ENCODE results near the gene FTSJ3. TPM values are rescaled to one million over a fixed set of nuclear protein-coding genes. Genes with fewer than 3 reads are reported as not detected.

The FTSJ3 gene
- total RNA-seq, 1 experiment from 2014 or later, result 80.3 TPM

DNA sequence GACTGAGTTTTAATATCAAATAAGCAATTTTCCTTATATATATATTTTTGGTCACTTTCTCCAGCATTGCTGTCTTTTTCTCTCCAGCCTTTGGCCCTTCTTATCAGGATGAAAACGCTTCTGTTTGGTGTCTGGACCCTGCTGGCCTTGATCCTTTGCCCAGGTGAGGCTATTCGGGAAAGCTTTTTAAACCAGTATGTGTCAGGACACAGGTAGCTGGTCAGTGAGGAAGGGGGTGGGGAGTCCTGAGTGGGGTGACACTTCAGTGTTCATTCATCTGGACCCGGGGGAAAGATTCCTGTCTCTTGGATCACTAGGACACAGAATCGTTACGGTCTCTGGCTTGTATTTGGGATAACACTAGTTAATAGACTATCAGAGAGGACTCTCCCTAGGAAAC is 27.2 kb upstream of the FTSJ3 start:
- no peak for DNase-seq
- Histone ChIP-seq H2BK12ac (ENCODE audit: insufficient read length, low read depth, low read length) (no peak overlapping the region), H2AK5ac (ENCODE audit: insufficient read length, low read length) (no peak overlapping the region), H3K23ac (ENCODE audit: insufficient read length, low read depth, low read length) (no peak overlapping the region), H2BK120ac (ENCODE audit: low read depth, low read length, poor library complexity, severe bottlenecking) (no peak overlapping the region), H3K9me3 (ENCODE audit: control insufficient read depth, low read depth, low read length) (no peaks in the 10 kb centered on the region), H3K79me1 (ENCODE audit: insufficient read depth, low read depth, low read length, poor library complexity, severe bottlenecking) (no peaks in the 10 kb centered on the region), H4K91ac (ENCODE audit: insufficient read length, low read depth, low read length) (no peak overlapping the region), H4K8ac (replicated peaks; ENCODE audit: insufficient read length, low read depth, low read length) (no peak overlapping the region), H3K56ac (ENCODE audit: insufficient read length, low read depth, low read length) (no peak overlapping the region), H3K79me2 (ENCODE audit: insufficient read depth, low read length) (no peaks in the 10 kb centered on the region), H3K27ac (ENCODE audit: insufficient read length, low read depth, low read length) (no peak overlapping the region), H4K20me1 (ENCODE audit: control insufficient read depth, insufficient read depth, insufficient read length) (no peaks in the 10 kb centered on the region), H2AFZ (ENCODE audit: low read length) (no peak overlapping the region), H3K23me2 (ENCODE audit: insufficient read length, low read depth, low read length, poor library complexity, severe bottlenecking) (no peaks in the 10 kb centered on the region), H3K14ac (ENCODE audit: insufficient read depth, low read length) (no peak overlapping the region), H3K27me3 (ENCODE audit: insufficient read depth, low read length) (no peaks in the 10 kb centered on the region), H2BK5ac (ENCODE audit: insufficient read length, low read length) (no peak overlapping the region), H2BK15ac (ENCODE audit: low read depth, low read length) (no peak overlapping the region), H4K5ac (ENCODE audit: insufficient read length, low read depth, low read length) (no peak overlapping the region), H3K4me2 (ENCODE audit: insufficient read depth, insufficient read length, low read length) (no peak overlapping the region), H3K9ac (ENCODE audit: extremely low read depth, insufficient read length, low read length) (no peak overlapping the region), H3K4ac (ENCODE audit: low read depth, low read length) (no peak overlapping the region), H2BK20ac (ENCODE audit: low read depth, low read length, poor library complexity, severe bottlenecking) (no peak overlapping the region), H3T11ph (ENCODE audit: low read length) (no peak overlapping the region), H3K18ac (ENCODE audit: insufficient read length, low read depth, low read length) (no peak overlapping the region), H3K4me1 (ENCODE audit: insufficient read depth, low read length) (no peaks in the 10 kb centered on the region)
- 0 out of 7 replicates have a peak, but pooled peaks cover 0 to under 1% (median 0%) of the 10 kb centered on the region in 3 experiments for H3K36me3 Mint-ChIP-seq (ENCODE audit: insufficient read depth in 1 of 3, low read depth in 3 of 3)
- H3K4me1 Mint-ChIP-seq, result no peaks in the 10 kb centered on the region; a peak in 1 of 4 replicates
- H3K4me3 Mint-ChIP-seq, result no peak overlapping the region
- WGBS (ENCODE audit: extremely low coverage, insufficient read length, low lambda C conversion rate), result no CpG with 5 or more reads among the region's 5 CpGs
- TF ChIP-seq, protein P1, sequence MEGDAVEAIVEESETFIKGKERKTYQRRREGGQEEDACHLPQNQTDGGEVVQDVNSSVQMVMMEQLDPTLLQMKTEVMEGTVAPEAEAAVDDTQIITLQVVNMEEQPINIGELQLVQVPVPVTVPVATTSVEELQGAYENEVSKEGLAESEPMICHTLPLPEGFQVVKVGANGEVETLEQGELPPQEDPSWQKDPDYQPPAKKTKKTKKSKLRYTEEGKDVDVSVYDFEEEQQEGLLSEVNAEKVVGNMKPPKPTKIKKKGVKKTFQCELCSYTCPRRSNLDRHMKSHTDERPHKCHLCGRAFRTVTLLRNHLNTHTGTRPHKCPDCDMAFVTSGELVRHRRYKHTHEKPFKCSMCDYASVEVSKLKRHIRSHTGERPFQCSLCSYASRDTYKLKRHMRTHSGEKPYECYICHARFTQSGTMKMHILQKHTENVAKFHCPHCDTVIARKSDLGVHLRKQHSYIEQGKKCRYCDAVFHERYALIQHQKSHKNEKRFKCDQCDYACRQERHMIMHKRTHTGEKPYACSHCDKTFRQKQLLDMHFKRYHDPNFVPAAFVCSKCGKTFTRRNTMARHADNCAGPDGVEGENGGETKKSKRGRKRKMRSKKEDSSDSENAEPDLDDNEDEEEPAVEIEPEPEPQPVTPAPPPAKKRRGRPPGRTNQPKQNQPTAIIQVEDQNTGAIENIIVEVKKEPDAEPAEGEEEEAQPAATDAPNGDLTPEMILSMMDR (conservative IDR thresholded peaks at IDR 0.05), result no peak
- peaks cover 42% of the 10 kb centered on the region for H3K27me3 Mint-ChIP-seq (ENCODE audit: low read depth)
- H3K9me3 Mint-ChIP-seq, result 0 out of 5 replicates have a peak, but pooled peaks cover 0 to 2% of the 10 kb centered on the region in 2 experiments
- H3K27ac Mint-ChIP-seq, result no peak overlapping the region
